Panc1 (cell line): ENCODE results near the gene ASTN2.

Experiments
- CTCF ChIP-seq: fragments of 450-650 bp; IDR thresholded peaks from 2 replicates; pipeline ENCODE4 v1.5.1; 2017; ENCODE audit warnings: mild to moderate bottlenecking
- POLR2AphosphoS5 ChIP-seq: IDR thresholded peaks from 2 replicates; pipeline ENCODE4 v1.6.1; 2012; ENCODE audit warnings: mild to moderate bottlenecking, low read depth, low read length, moderate library complexity
- REST ChIP-seq, 2 experiments: IDR thresholded peaks; 2 replicates each; pipeline ENCODE4 v1.6.1; 2011 to 2012; ENCODE audit warnings: low read depth in 2 of 2, control low read depth in 1 of 2, low read length in 1 of 2, mild to moderate bottlenecking in 1 of 2, moderate library complexity in 1 of 2; ENCODE audit not compliant: insufficient read depth in 1 of 2
- SIN3A ChIP-seq: IDR thresholded peaks from 2 replicates; pipeline ENCODE4 v1.6.1; 2012; ENCODE audit warnings: low read depth, mild to moderate bottlenecking, low read length, moderate library complexity, borderline replicate concordance; ENCODE audit not compliant: insufficient read depth

GRCh38 chr9:116389541-116390302 lies 1025.1 kb downstream of the ASTN2 start:
- TF ChIP-seq CTCF, result no peak
- no peak for TF ChIP-seq POLR2AphosphoS5
- no peak for TF ChIP-seq SIN3A
- no peak for TF ChIP-seq REST (IDR thresholded peaks at IDR 0.05; ENCODE audit: insufficient read depth in 1 of 2, low read depth in 2 of 2, low read length in 1 of 2)
